ENCODE results near the gene EPHA7. TPM values are rescaled to one million over a fixed set of nuclear protein-coding genes. Genes with fewer than 3 reads are reported as not detected.
A peak's percentile ranks its signal among the peaks of the same experiment; 100 is the strongest.

The EPHA7 gene
- total and polyA plus RNA-seq, 2 experiments from 2014 or later = 35.8 to 59.0 TPM

- TF ChIP-seq CTCF (IDR thresholded peaks at IDR 0.05; ENCODE audit: low read depth, low read length) = no peak
- Histone ChIP-seq H3K4me3 (no peak overlapping the region), H3K9me3 (ENCODE audit: low read depth) (no peaks in the 10 kb centered on the region), H3K36me3 (no peaks in the 10 kb centered on the region), H3K27me3 (no peaks in the 10 kb centered on the region), H3K4me1 (ENCODE audit: low read depth) (peaks cover 8% of the 10 kb centered on the region), H3K27ac (no peak overlapping the region)
- DNase-seq (ENCODE audit: low read depth in 1 of 2, low spot score in 1 of 2) = no peak
Observed at GRCh38 chr6:93299622-93300021, 119.7 kb downstream of the EPHA7 start.

- Histone ChIP-seq H3K4me1 (ENCODE audit: low read depth) (peaks cover 8% of the 10 kb centered on the region), H3K4me3 (no peak overlapping the region), H3K27me3 (no peaks in the 10 kb centered on the region), H3K36me3 (no peaks in the 10 kb centered on the region), H3K9me3 (ENCODE audit: low read depth) (no peaks in the 10 kb centered on the region), H3K27ac (no peak overlapping the region)
- no peak for TF ChIP-seq CTCF (IDR thresholded peaks at IDR 0.05; ENCODE audit: low read depth, low read length)
- no peak for DNase-seq (ENCODE audit: low read depth in 1 of 2, low spot score in 1 of 2)
Observed at GRCh38 chr6:93295631-93296030, 123.7 kb downstream of the EPHA7 start.

- H3K9me3 ChIP-seq (ENCODE audit: low read depth) = no peaks in the 10 kb centered on the region
- H3K36me3 ChIP-seq = no peaks in the 10 kb centered on the region
- H3K4me3 ChIP-seq = no peak overlapping the region
- H3K4me1 ChIP-seq (ENCODE audit: low read depth) = peaks cover 8% of the 10 kb centered on the region
- TF ChIP-seq CTCF (IDR thresholded peaks at IDR 0.05; ENCODE audit: low read depth, low read length) = no peak
- H3K27me3 ChIP-seq = no peaks in the 10 kb centered on the region
- no peak for DNase-seq (ENCODE audit: low read depth in 1 of 2, low spot score in 1 of 2)
- no peak overlapping the region for H3K27ac ChIP-seq
Observed at GRCh38 chr6:93294879-93295278, 124.5 kb downstream of the EPHA7 start.

GRCh38 chr6:93293872-93294271, 125.5 kb downstream of the EPHA7 start:
- H3K27ac ChIP-seq = peak overlapping the region; percentile 40
- TF ChIP-seq CTCF (IDR thresholded peaks at IDR 0.05; ENCODE audit: low read depth, low read length) = no peak
- no peaks in the 10 kb centered on the region for H3K27me3 ChIP-seq

GRCh38 chr6:93293460-93293859, 125.9 kb downstream of the EPHA7 start:
- peak overlapping the region; percentile 40 for H3K27ac ChIP-seq
- H3K27me3 ChIP-seq = no peaks in the 10 kb centered on the region
- peaks cover 8% of the 10 kb centered on the region for H3K4me1 ChIP-seq (ENCODE audit: low read depth)
- no peaks in the 10 kb centered on the region for H3K9me3 ChIP-seq (ENCODE audit: low read depth)
- H3K4me3 ChIP-seq = no peak overlapping the region
- no peaks in the 10 kb centered on the region for H3K36me3 ChIP-seq
- no peak for TF ChIP-seq CTCF (IDR thresholded peaks at IDR 0.05; ENCODE audit: low read depth, low read length)
- no peak for DNase-seq (ENCODE audit: low read depth in 1 of 2, low spot score in 1 of 2)

More at GRCh38 chr6:93293872-93294271, 125.5 kb downstream of the EPHA7 start:
- peaks cover 8% of the 10 kb centered on the region for H3K4me1 ChIP-seq (ENCODE audit: low read depth)
- no peaks in the 10 kb centered on the region for H3K9me3 ChIP-seq (ENCODE audit: low read depth)
- no peaks in the 10 kb centered on the region for H3K36me3 ChIP-seq
- no peak overlapping the region for H3K4me3 ChIP-seq
- DNase-seq (ENCODE audit: low read depth in 1 of 2, low spot score in 1 of 2) = no peak

Measured in cardiac muscle cell (in vitro differentiated cells and primary cell).